ENCODE data around the gene SFTPA2.
"Not testable (repeated sequence)": the region's sequence is repeated elsewhere in the genome, so short reads cannot be mapped to it uniquely, and the experiment has no call there.

Gene SFTPA2

DNA sequence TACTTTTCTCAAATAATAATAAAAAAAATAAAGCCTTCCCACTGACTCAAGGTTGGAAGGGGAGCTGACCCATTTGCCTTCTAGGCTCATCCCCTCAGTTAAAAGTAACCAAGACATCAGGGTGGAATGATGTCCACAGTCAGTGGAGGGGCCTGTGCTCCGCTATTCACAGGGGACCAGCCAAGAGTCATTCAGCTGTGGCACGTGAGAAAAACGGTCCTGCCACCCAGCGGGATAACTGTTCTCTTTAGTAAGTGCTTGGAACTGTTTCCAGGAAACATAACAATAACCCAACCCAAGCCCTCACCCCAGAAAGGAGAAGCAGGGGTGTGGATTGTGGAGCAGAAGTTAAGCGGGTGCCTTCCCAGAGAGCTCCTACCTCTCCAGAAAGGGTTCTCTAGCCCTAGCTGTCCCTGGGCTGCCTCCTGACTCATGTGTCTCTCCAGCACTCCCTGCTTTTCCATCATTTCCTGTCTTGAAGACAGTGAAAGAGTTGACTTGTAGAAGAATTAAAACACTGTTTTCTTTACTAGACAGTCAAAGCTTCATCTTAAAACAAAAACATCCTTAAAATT lies 50.2 kb downstream of the SFTPA2 start:
- DNase-seq = not testable (repeated sequence)

DNA sequence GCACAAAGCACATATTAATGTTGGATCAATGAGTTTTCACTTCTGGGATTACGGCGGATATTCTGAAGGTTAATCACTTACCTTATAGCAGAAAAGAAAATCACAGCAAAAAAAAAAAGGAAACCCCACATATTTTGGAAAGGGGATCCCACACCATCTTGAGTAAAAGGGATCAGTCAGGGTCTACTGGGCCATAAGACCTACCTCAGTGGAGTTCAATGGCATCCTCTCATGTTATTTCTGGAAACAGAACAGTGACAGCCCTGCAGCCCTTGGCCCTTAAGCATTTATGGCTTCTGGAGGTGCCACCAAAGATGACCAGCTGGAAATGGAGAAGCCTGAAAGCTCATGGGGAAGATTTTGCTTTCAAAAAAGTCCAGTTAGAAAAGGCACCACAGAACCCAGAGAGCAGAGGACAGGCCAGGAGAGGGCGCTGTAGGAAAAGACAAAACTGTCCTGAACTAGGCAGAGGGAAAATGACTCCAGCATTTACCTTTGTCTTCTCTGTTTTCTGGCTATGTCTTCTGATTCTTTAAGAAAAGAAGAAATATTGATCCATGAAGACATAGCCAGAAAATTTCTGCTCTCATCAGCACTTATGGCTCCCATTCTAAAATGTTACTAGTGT lies 50.8 kb downstream of the SFTPA2 start:
- not testable (repeated sequence) for DNase-seq

DNA sequence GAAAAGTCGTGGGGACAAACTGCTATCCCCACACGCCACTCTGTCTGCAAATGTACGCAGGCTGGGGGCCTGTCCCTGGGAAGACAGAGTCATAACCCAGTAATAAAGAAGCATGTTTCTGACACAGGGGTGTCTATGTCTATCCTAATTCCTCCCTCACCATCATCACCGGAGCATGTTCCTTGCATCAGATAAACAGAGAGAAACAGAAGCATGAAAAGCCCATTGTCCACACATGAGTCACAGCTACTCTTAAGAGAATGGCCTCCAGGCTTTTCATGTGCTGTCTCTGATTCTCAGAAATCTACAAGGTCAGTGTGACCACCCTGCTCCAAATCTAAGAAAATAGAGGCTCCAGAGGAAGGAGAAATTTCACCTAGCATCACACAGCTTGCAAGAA lies 52.0 kb downstream of the SFTPA2 start:
- DNase-seq = not testable (repeated sequence)

DNA sequence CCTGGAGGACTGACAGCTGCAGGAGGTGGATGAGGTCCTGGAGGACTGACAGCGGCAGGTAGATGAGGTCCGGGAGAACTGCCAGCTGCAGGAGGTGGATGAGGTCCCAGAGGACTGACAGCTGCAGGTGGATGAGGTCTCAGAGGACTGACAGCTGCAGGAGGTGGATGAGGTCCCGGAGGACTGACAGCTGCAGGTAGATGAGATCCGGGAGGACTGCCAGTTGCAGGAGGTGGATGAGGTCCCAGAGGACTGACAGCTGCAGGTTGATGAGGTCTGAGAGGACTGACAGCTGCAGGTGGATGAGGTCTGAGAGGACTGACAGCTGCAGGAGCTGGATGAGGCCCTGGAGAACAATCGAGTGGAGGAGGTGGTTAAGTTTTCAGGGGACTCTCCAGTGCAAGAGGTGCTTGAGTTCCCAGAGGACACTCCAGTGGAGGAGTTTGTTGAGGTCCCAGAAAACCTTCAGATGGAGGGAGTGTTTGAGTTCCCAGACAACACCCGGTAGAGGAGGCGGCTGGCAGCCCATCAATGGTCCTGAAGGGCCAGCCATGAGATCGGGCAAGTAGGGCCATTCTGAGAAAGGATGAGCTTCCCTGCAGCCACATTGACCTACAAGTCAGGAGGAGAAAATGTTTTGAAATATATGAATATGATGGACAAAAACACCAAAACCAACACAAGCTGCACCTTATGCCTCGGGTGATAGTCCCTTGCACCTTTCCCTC lies 52.6 kb downstream of the SFTPA2 start:
- no peak for DNase-seq

All from activated CD4-positive, CD25-positive, alpha-beta regulatory T cell (primary cell).